NCI-H1048 (cell line): ENCODE data around the gene CDAN1.

Experiments used
- DNase-seq: peaks from one replicate; lab custom pipeline; 2025; lab: John Stamatoyannopoulos, UW

Gene CDAN1

GRCh38 chr15:42733027-42733426, 3.9 kb downstream of the CDAN1 start:
- no peak for DNase-seq

GRCh38 chr15:42732095-42732827, 4.7 kb downstream of the CDAN1 start:
- DNase-seq: no peak

GRCh38 chr15:42731461-42731860, 5.5 kb downstream of the CDAN1 start:
- no peak for DNase-seq

GRCh38 chr15:42730536-42730935, 6.4 kb downstream of the CDAN1 start:
- DNase-seq: no peak

GRCh38 chr15:42730135-42730534, 6.8 kb downstream of the CDAN1 start:
- no peak for DNase-seq

- DNase-seq: no peak
Measured at GRCh38 chr15:42729409-42729808, 7.5 kb downstream of the CDAN1 start.

- DNase-seq: no peak
Measured at GRCh38 chr15:42728972-42729371, 8.0 kb downstream of the CDAN1 start.

GRCh38 chr15:42728560-42728959, 8.4 kb downstream of the CDAN1 start:
- no peak for DNase-seq

GRCh38 chr15:42727750-42728381, 9.1 kb downstream of the CDAN1 start:
- DNase-seq: no peak

GRCh38 chr15:42726114-42726513, 10.8 kb downstream of the CDAN1 start:
- DNase-seq: no peak

GRCh38 chr15:42725331-42725903, 11.5 kb downstream of the CDAN1 start:
- no peak for DNase-seq

GRCh38 chr15:42724276-42724675, 12.7 kb downstream of the CDAN1 start:
- no peak for DNase-seq

GRCh38 chr15:42723068-42723467, 13.9 kb downstream of the CDAN1 start:
- DNase-seq: no peak

GRCh38 chr15:42721916-42722315, 15.0 kb downstream of the CDAN1 start:
- no peak for DNase-seq

GRCh38 chr15:42721016-42721415, 15.9 kb downstream of the CDAN1 start:
- DNase-seq: no peak

- DNase-seq: no peak
Measured at GRCh38 chr15:42720071-42720470, 16.9 kb downstream of the CDAN1 start.

- DNase-seq: no peak
Measured at GRCh38 chr15:42719043-42719442, 17.9 kb downstream of the CDAN1 start.

- DNase-seq: no peak
Measured at GRCh38 chr15:42716626-42717025, 20.3 kb downstream of the CDAN1 start.

GRCh38 chr15:42716125-42716524, 20.8 kb downstream of the CDAN1 start:
- no peak for DNase-seq

GRCh38 chr15:42712584-42712983, 24.3 kb downstream of the CDAN1 start:
- DNase-seq: no peak

- DNase-seq: no peak
Measured at GRCh38 chr15:42711746-42712145, 25.2 kb downstream of the CDAN1 start.

GRCh38 chr15:42710662-42711061, 26.3 kb downstream of the CDAN1 start:
- DNase-seq: no peak

GRCh38 chr15:42707873-42708544, 28.9 kb downstream of the CDAN1 start:
- DNase-seq: no peak
